Left ventricle myocardium superior (tissue), 1 donor: Measurements from ENCODE around the gene DOCK1. TPM values are rescaled to one million over a fixed set of nuclear protein-coding genes. Genes with fewer than 3 reads are reported as not detected.

ENCODE experiments used
- ATAC-seq: fragments of 200-7000 bp; cut with Tn5 transposase; one replicate; pipeline ENCODE4 v1.9.1; 2020; ENCODE audit warnings: mild to moderate bottlenecking, moderate library complexity
- DNase-seq: peaks from one replicate; pipeline ENCODE4 v3.0.0-alpha.2; 2020
- intact Hi-C: fragments of 100-400 bp; cut with micrococcal nuclease; formaldehyde crosslinking; loops from one replicate; pipeline ENCODE4 v1.11.0; 2022
- total RNA-seq: library from RNA; stranded (reverse); fragmentation: NEBNext Ultra II Directional; extraction: Animal tissue kit (Norgen Biotek cat#: 25700); gene quantifications from one replicate; pipeline ENCODE4 v1.2.1, GENCODE V29; 2021
- donor health status: DM: no; HTN: yes; CAD: no; lungs with severe emphysema.

The DOCK1 gene
- total RNA-seq, 1 donor from 2014 or later = 16.3 TPM

DNA sequence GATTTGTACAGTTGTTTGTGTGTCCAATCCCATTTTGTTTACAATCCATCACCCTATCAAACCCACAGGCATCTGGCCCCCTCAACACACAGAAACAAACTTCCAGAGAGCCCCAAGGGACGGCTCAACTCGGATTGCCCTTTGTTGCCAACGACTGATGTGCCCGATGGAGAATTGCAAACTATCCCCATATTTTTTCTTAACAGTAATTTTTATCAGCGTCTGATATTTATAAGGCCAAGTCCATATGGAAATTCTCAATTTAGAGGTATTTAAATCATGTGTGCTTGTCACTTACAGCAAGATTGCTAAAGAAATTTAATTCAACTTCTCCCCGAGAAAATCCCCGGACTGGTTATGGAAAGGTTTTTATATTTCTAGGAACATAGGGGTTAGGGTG lies 530.0 kb downstream of the DOCK1 start:
- DNase-seq (no peak), ATAC-seq (no peak)
- intact Hi-C loops = no loop called here

DNA sequence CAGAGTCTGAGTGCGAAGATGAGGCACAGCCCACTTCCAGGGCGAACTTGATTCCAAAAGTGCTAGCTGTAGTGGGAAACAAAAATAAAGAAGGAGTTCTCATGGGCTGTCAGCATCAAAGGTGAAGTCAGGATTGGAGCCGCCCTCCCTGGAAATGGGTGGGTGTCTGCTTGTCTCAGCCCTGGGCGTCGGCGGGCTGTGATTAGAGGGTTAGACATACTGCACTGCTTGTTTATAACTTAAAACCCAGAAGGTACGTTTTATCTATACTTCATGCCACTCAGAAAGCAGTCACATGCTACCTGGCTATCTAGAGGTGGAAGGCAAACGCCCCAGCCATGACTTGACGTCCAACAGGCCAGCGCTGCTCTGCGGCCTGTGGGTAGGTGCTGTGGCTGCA lies 535.1 kb downstream of the DOCK1 start:
- no peak for DNase-seq
- ATAC-seq = no peak
- intact Hi-C loops = no loop called here

GRCh38 chr10:127441350-127442219 lies 536.4 kb downstream of the DOCK1 start:
- DNase-seq (no peak), ATAC-seq (peak; percentile 40)
- intact Hi-C loops = no loop called here

GRCh38 chr10:127442220-127442525 lies 536.9 kb downstream of the DOCK1 start:
- intact Hi-C loops = no loop called here
- DNase-seq = no peak
- no peak for ATAC-seq

DNA sequence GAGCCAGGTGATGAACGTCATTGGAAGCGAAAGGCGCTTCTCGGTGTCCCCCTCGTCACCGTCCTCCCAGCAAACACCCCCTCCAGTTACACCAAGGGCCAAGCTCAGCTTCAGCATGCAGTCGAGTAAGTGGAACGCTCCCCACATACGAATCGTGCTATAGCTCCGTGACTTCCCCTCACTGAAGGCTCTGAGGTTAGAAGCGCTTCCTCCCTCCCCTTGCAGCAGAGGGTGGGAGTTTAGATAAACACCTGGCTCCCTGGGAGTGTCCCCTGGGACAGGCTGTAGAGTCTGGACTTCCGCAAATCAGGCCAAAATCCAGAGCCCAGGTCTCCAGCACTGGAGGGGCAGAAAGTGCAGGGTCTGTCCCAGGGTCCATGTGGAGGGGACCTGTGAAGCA lies 538.9 kb downstream of the DOCK1 start:
- DNase-seq = no peak

DNA sequence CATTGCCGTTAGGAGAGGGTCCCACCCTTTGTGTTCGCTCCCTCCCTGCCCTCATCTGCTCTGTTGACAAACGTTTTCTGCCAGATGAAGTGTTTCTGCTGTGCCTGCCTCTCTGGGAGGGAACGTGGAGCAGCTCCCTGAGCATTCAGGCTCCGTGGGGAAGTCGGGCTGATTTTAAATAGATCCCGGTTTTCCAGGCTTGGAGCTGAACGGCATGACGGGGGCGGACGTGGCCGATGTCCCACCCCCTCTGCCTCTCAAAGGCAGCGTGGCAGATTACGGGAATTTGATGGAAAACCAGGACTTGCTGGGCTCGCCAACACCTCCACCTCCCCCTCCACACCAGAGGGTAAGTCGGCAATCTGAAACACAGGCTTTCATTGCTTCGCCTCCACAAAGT lies 542.0 kb downstream of the DOCK1 start:
- ATAC-seq (no peak), DNase-seq (no peak)
- intact Hi-C loops = no loop called here

More for the DNA sequence above, 538.9 kb downstream of the DOCK1 start:
- ATAC-seq = no peak
- intact Hi-C loops = no loop called here

DNA sequence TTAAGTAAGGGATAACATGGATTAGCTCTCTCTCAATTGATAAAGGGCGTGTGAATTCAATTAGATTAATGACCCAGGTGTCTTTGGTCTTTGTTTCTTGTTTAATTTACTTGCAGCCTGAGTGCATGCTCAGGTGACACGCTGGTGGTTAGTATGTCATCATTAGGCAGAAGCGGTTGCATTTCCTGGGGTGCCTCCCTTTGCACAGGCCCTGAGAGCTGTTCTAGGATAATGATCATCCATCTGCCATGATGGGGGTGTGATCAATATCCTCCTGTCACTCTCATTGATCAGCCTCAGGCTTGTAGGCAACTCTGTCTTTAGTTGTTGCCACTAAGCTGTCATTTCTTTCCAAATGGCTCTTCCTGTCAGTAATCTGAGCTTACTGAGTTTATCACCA lies 544.3 kb downstream of the DOCK1 start:
- intact Hi-C loops = no loop called here
- no peak for ATAC-seq
- no peak for DNase-seq

DNA sequence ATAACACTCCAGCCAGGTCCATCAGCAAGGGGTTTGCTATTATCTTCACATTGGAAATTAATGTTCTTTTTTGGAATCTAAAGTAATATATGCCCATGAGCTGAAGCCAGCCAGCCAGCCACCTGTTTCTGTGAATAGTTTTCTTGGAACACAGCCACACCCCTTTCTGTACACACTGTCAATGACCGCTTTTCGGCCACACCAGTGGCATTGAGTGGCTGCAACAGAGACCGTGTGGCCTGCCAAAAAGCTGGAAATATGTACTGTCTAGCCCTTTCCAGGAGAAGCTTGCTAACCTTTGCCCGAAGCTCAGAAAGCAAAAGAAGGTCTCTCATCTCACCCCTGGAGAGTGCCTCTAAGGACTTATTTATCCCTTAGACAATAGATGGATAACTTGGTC lies 545.4 kb downstream of the DOCK1 start:
- ATAC-seq (no peak), DNase-seq (no peak)
- intact Hi-C loops = no loop called here

- DNase-seq = no peak
- ATAC-seq = no peak
- intact Hi-C loops = no loop called here
Measured at GRCh38 chr10:127451628-127452027, 546.4 kb downstream of the DOCK1 start.

GRCh38 chr10:127452568-127452967 lies 547.3 kb downstream of the DOCK1 start:
- intact Hi-C loops = no loop called here
- ATAC-seq = no peak
- DNase-seq = no peak

DNA sequence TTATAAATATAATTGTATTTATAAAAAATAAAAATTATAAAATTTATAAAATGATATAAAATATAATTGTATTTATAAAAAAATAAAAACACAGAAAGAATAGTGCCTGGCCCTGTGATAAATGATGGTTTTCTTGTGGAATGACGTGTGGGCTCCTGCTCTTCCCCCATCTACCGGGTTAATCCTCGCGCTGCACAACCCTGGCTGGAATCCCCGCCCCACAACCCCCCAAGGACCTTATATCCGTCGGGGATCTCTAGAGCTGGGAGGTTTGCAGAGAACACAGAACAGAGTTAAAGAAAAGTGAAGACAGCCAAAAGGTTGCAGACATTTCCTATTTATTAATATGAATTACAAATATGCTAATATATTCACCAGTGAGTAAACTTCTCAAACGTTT lies 548.5 kb downstream of the DOCK1 start:
- DNase-seq = no peak
- no peak for ATAC-seq
- intact Hi-C loops = no loop called here

DNA sequence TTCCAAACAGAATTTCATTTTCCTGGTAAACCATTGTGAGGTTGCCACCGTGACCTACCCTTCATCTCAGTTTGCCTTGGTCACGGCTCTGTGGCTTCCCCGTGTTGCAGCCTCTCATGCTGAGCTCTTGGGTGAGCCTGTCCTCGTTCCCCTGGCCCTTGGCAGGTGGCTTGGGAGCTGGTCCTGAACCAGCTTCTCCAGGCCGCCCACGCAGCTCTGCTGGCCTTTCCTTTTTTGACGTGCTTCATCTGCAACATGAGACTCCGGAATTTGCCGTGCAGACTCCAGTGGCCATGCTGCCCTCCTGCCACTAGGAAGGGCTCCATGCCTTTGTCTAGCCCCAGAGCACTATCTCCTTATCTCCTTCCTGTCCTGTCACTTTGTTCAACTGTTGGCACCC lies 550.9 kb downstream of the DOCK1 start:
- intact Hi-C loops = no loop called here
- DNase-seq (no peak), ATAC-seq (no peak)

DNA sequence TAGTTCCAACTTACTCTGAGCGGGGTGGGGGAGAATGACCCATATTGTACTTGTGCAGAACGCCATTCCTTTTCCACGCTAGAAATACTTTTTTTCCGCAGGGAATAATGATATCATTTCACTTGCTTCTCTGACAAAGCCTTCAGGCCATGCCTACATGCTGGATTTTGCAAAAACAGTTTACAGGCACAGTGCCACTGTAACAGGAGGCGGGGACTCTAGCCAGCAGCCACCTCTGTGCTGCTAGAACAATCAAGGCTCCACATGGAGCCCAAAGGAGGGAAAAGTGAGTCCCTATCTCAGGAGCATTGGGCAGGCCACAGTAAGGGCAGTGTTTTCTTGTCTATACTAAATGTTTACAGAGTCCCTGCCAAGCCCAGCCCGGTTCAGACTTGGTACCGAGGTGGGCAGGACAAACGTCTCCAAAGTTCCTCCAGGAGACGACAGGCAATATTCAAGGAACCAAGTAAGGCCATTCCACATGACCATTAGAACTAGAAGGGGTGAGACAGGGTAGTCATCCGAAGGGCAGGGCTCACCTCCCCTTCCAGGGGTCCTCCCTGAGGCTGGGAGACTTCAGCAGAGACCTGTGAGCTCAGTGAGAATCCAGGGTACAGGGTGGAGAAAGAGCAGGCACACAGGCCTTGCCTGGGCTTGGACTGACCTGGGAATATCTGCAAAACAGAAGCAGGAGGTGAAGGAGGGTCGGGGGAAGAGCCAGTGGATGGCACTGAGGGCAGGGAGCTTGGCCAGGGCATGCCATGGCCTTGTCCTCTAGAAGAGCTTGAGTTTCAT lies 553.0 kb downstream of the DOCK1 start:
- no peak for ATAC-seq
- no peak for DNase-seq
- intact Hi-C loops = no loop called here

- intact Hi-C loops = no loop called here
- no peak for ATAC-seq
- no peak for DNase-seq
Measured at GRCh38 chr10:127458829-127459228, 553.6 kb downstream of the DOCK1 start.

DNA sequence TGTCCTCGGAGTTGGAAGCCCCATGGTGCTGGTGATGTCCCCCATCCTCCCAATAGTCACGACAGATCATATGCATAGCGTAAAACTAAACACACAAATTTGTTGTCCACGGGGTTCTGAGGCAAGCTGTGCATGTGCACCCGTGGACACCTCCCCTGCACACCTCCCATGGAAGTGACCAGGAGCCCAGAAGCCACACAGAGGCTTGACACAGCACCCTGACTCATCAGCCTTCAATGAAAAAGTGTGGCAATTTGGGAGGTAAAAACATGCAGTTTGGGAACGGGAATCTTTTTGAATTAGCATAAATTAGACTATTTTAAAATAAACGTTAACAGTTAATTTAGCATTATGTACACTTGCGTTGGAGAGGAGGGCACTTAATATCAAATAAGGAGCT lies 554.7 kb downstream of the DOCK1 start:
- intact Hi-C loops = no loop called here
- ATAC-seq = no peak
- DNase-seq = no peak

DNA sequence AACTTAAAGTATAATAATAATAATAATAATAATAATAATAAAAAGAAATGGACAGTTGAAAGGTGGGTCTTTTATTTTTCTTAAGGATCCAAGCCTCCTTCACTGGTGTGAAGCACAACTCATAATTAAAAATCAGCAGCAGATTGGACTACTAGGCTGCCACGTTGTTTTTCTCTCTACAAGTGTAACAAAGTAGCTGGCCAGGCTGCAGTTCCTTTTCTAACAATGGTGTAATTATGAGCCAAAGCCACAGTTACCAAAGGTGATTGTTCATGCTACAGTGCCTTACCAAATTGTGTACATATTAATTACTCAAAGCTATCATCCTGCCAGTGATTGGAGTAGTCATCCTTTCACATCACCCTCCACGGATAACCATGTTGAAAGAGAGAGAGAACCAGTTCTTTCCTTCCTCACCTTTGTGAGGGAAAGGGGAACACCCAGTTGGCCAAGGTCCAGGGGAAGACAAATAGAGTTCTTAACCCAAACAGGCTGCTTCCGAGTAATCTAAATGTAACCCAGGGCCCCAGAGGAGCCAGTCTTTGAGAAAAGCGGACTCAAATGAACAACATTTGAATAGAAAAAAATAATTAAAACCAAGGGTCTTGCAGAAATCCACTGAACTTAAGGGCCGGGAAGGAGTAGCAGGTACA lies 557.5 kb downstream of the DOCK1 start:
- ATAC-seq = no peak
- intact Hi-C loops = no loop called here
- DNase-seq = no peak

DNA sequence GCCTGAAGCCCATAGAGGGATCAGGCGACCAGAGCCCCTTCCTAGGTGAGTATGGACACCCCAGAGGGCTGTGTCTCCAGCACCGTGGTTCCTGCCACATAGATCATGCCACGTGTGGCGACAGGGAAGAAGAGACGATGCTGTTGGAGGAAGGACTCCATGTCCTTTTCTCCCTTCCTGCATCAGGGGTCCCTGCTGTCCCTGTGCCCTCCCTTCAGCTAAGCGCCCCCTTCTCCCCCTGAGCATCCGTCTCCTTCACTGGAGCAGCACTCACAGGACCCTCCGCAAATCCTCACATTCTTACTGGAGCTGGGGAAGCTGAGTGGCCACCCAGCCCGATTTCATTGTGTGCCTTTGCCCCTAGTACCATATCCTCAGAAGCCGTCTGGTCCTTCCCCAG lies 558.3 kb downstream of the DOCK1 start:
- no peak for DNase-seq
- intact Hi-C loops = no loop called here
- ATAC-seq = no peak

DNA sequence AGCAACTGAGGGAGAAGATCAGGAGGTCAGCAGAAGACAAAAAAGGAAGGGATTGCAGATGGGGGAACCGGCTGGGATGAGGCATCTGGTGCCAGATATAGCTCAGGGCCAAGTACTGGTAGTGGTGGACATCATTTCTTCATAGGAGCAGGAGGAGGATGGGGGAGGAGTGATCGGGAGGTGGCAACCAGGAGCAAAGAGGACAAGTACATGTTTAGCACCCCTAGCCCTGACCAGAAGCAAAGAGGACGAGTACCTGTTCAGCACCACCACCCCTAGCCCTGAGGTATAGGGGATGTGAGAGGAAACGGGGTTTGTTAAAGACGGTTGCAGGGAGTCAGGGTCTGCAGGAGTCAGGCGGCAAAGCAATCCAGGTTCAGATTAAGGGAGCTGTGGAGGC lies 559.3 kb downstream of the DOCK1 start:
- DNase-seq (no peak), ATAC-seq (no peak)
- intact Hi-C loops = no loop called here

GRCh38 chr10:127467811-127468210 lies 562.6 kb downstream of the DOCK1 start:
- ATAC-seq (no peak), DNase-seq (no peak)
- intact Hi-C loops = no loop called here

DNA sequence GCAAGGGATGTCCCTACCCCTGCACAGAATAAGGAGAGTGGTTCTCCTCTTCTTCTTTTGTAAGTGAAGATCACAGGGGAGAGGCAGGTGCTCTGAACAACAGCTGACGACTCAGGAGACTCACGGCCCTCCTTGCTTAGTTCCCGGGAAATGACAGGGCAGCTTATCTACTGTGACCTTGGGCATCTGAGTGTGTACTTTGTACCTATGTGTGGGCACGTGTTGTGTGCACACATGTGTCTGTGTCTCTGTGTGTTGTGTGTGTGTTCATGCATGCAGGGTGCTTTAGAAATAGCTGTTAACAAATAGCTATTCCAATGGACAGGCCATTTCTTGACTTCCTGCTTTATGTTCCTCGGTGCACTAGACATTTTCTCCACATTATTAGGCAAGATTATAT lies 563.4 kb downstream of the DOCK1 start:
- ATAC-seq (no peak), DNase-seq (no peak)
- intact Hi-C loops = no loop called here
